HCEC 1CT (cell line): ENCODE measurements around the gene MLXIP.

Experiments
- DNase-seq: peaks from one replicate; pipeline ENCODE4 v3.0.0-alpha.2; 2017

Gene MLXIP

DNA sequence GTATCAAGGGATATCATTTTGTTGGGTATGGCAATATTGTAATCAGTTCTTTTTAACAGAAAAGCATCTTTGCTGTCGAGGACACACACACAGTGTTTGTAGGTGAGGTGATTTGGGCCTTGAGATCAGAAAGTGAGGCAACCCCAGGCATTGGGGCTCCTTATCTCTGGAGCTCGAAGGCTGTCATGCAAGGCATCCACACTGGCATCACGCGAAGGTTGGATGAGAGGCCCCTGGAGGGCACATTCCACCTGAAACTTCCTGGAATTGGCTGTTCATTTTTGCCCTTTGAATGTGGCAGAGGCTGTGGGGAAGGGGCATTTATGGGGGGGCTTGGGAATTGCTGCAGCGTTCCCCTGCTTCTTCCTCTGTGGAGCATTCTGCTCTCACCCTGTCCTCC lies 49.9 kb downstream of the MLXIP start:
- DNase-seq: no peak

DNA sequence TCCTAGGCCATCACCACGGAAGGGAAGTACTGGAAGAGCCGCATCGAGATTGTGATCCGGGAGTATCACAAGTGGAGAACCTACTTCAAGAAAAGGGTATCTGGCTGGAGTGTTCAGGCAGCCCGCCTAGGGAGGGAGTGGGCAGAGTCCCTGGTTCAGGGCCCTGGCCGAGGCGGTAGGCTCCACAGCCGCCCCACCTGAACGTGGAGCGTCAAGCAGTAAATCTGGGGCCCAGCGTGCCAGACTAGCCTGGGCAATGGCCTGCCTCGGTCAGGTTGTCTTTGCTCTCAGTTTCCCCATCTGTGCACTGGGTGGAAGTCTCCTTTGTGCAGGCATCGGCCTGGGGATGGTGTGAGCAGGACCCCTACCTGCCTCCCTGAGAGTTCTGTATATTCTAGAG lies 50.6 kb downstream of the MLXIP start:
- no peak for DNase-seq

DNA sequence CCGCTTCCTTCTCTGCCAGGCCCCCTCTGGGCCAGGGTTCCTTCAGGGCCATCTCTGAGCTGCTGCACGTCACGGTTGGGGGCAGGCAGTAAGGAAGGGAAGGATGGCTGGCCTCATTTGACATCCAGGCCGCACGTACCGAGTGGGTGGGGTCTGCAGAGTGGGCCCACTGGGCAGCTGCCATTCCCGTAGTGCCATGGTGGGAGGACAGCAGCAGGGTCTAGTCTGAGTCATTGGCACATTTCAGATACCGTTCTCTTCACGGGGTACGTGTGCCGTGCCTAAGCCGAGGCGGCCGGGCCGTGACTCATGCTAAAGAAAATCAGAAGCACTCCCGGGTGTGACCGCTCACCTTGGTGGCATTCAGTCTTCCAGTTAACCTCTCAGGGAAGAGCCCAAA lies 51.6 kb downstream of the MLXIP start:
- peak; percentile 51 for DNase-seq

DNA sequence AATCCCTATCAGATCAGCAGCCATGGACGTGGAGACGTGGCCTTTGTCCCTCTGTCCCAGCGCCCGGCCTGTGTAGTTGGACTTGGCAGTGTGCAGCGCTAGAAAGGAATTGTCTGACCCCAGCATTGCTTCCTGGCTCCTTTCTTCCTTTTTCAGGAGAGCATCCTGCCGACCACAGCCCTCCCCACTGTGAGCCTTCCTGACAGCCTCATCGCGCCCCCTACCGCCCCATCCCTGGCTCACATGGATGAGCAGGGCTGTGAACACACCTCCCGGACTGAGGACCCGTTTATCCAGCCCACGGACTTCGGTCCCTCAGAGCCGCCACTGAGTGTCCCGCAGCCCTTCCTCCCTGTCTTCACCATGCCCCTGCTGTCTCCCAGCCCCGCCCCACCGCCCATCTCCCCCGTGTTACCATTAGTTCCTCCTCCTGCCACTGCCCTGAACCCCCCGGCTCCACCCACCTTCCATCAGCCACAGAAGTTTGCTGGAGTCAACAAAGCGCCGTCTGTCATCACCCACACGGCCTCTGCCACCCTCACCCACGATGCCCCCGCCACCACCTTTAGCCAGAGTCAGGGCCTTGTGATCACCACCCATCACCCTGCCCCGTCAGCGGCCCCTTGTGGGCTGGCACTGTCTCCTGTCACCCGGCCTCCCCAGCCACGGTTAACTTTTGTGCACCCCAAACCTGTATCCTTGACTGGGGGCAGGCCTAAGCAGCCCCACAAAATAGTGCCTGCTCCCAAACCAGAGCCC lies 54.8 kb downstream of the MLXIP start:
- no peak for DNase-seq

DNA sequence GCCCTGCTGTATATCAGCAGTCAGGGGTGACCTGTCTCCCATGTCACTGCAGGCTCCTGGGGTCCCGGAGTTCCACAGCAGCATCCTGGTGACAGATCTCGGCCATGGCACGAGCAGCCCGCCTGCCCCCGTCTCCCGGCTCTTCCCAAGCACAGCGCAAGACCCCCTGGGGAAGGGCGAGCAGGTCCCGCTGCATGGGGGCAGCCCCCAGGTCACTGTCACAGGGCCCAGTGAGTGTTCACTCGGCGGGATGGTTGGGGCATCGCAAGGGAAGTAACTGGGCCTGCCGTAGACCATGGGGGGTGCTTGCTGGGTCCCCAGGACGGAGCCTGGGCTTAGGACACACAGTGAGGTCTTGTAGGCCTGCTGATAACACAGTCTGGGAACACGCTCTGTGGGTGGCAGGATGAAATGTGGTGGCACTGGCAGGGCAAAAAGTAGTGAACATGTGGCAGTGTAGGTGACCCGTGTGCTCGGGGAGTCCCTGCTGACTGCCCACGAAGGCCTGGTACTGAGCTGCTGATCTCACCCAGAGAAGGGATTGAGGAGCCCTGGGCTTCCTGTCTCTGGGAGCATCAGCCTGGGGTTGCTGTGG lies 57.0 kb downstream of the MLXIP start:
- no peak for DNase-seq

DNA sequence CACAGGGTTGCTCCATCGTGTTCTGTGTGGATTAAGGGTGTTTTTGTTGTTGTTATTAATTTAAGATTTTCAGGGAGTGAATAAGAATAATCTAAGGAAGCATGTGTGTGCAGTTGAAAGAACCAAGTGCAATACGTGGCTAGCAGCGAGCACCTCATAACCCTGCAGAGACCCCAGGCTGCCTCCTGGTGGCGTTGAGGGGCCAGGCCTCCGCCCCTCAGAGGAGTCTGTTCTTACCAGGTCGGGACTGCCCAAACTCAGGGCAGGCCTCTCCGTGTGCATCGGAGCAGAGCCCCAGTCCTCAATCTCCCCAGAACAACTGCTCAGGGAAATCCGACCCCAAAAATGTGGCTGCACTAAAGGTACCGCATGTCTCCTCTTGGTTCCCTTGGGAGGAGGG lies 58.7 kb downstream of the MLXIP start:
- DNase-seq: no peak

DNA sequence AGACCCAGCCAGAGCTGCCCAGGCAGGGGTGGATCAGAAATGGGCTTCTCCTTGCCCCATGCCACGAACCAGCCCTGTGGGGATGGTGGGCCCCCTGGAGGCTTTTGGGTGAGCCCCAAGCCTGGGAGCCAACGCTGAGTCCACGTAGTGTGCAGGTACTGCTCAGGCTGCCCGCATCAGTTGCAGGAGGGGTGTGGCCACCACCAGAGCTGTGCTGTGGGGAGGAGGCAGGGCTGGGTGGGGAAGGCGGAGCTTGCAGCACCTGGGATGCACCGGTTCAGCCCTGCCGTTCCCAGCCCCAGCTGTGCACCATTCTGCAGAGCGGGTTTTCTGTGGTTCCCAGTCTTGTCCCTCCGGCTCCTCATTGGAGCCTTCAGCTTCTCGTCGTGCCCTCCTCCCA lies 59.1 kb downstream of the MLXIP start:
- no peak for DNase-seq

DNA sequence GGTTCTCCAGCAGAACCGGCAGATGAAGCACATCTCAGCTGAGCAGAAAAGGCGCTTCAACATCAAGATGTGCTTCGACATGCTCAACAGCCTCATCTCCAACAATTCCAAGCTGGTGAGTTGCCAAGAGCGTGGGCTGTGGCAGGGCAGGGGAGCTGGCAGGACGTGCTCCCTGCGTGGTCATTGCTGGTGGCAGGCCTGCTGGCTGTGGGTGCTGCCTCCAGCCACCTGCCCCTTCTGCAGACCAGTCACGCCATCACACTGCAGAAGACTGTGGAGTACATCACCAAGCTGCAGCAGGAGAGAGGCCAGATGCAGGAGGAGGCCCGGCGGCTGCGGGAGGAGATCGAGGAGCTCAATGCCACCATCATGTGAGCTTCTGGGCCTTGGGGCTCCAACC lies 59.6 kb downstream of the MLXIP start:
- DNase-seq: no peak

DNA sequence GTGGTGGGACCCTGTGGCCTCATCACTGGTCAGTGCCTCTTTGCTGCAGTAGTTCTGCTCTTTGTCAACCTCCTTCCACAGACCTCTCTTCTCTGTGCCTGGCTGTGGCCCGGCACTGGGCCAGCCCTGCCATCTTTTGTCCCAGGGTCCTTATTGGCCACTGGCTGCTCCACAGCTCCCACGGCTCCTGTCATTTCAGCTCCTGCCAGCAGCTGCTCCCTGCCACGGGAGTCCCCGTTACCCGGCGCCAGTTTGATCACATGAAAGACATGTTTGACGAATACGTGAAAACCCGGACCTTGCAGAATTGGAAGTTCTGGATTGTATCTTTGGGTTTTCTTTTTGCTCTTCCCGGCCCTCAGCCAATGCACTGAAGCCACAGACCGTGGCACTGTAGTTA lies 60.1 kb downstream of the MLXIP start:
- DNase-seq: no peak

DNA sequence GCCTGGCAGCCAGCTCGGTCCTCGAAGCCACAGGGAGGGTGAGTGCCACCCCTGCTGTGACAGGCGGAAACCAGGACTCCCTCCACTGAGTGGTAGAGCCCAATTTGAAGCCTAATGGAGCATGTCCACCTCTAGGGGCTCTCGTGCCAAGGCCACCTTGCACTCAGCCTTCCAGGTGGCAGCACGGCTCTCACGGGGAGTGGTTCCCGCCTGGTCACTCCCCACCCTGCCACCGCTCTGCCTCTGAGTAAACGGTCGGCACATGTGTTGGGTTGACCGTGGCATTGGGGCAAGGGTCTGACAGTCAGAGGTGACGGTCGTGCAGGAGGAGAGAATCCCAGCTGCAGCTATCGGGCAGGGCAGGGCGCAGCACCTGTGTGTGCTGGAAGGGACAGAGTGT lies 60.7 kb downstream of the MLXIP start:
- no peak for DNase-seq

DNA sequence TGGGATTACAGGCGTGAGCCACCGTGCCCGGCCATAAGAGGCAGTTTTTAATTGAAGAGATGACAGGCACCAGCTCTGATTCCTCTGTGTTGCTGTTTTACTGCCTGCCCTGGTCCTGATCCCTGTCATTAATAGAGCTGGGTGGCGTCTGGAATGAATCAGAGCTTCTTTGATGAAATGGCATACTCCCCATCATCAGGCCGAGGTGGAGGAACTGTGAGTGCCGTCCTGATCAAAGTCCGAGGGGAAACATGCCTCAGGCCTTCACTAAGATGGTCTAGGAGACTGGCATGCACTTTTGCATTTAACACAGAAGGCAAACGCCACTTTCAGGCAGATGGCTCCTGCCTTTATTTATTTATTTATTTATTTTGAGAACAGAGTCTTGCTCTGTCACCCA lies 61.4 kb downstream of the MLXIP start:
- no peak for DNase-seq

DNA sequence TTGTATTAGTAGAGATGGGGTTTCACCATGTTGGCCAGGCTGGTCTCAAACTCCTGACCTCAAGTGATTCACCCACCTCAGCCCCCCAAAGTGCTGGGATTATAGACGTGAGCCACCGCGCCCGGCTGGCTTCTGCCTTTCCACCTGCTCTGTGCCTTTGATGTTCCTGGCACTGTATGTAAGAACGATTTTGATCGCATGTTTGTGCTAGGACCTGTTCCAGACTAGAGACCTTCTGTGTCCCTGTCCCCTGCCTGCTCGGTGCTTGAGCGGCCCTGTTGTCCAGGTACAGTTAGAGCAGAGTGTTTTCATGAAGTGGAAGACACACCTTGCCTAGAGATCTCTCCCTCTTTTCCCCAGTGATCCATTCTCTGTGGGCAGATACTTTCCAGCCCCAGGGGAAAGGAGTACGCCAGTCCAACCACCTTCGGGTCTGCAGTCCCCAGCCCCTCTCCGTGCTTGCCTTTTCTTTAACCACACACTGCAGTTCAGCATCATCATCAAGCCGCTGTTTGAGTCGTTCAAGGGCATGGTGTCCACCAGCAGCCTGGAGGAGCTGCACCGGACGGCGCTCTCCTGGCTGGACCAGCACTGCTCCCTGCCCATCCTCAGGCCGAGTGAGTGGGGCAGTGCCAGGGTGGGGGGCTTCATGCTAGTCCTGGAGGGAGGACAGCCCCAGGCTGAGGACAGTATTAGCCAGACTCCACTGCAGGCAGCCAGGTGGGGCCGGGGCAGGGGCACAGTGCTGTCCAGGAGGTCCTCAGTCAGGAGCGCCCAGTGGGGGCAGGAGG lies 62.1 kb downstream of the MLXIP start:
- no peak for DNase-seq

DNA sequence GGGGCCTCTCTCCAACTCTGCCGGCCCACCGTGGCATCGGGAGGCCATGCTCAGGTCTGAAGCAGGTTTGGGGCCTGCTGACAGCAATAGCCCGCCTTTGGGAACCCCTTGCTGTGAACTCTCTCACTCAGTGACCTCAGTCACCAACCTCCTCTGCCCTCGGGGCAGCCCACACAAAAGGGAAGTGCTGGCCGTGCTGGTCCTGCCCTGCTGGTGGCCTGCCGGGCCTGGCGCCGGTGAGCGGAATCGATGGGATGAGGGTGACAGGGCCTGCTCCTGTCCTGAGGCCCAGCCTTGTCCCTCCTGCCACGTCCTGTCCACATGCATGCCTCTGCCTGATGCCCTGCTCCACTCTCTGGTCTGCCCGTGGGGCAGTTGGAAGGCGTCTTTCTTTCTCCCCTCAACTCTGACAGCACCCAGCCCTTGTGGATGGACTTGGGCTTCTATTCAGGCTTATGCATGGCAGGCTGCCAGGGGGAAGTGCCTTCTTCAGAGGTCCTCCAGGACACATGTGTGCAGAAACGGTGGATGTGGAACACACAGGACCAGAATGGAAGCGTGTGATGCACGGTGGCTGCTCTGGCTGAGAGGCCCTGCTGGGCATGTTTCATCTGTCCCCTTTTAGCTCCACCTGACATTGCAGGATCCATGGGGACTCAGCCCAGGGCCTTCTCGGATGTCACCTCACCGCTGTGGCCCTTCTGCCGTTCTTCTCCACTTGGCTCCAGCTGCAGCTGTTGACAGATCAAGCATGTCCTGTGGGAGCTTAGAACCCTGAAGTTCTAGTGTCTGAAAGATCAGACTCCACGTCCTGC lies 63.6 kb downstream of the MLXIP start:
- no peak for DNase-seq

DNA sequence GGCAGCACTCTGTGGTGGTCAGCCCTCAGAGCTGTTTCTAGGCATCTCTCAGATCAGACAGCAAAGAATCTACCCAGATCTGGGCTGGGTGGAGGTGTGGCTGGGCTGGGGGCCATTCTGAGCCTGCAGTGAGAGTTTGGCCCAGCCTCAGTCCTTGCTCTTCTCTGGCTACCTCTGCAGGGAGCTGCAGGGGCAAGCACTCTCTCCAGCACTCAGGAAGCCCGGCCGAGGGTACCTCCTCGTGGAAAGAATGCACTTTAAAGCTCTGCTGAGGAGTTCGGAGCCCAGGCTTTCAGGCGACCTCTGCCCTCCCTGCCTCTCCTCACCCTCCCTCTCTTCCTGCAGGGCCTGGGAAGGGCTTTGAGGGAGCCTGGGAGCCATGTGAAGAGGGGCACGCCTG lies 64.3 kb downstream of the MLXIP start:
- no peak for DNase-seq

DNA sequence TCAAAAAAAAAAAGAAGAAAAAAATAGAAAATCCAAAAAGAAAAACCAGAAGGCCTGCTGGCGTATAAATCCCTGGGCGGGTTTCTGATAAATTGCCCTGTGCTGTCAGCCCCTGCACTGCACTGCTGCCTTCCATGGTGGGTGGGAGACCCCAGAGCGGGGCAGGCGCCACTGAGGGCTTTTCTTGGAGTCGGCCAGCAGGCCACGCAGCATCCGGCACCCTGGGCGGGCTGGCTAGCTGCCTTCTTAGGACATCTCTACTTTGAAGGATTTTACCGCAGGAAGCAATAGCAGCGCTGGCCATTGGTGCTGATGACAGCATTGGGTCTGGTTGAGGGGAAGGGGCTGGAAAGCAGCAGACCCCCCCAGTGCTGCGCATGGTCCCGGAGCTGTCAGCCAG lies 66.3 kb downstream of the MLXIP start:
- DNase-seq: no peak

DNA sequence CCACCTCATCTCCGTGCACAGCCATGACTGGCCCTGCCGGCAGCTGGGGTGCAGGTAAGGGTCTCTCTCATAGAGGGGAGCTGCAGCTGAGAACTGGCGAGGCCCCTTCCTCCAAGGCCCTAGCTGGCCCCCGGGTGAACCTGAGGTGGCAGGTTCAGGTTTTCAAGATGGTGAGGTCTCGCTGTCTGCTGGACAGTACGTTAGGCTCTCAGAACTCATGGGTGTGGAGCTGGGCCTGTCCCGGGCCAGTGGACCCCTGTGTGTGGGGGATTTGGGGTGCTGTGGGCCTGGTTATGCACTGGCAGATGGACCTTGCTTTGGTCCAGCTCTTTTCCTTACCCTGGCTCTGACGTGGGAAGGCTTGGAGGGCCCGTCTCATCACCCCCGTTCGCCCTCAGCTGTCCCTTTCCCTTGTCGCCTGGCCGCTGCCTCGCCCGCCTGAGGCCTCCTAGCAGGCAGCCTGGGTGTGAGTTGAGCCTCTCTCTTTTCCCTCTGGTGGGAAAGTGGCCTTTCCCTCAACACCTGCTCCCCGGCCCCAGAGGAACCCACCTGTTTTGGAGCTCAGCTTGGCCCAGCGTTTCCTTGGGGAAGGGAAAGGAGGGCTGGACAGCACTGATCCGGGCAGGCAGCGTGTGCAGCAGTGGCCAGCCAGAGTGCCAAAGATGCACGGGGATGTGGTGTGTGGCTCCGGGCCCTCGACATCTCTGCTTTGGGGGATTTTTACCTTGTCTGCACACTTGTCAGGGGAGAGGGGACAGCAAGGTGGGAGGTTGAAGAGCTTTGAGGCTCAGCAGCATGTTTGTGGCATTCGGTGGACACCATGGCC lies 67.2 kb downstream of the MLXIP start:
- DNase-seq: no peak

DNA sequence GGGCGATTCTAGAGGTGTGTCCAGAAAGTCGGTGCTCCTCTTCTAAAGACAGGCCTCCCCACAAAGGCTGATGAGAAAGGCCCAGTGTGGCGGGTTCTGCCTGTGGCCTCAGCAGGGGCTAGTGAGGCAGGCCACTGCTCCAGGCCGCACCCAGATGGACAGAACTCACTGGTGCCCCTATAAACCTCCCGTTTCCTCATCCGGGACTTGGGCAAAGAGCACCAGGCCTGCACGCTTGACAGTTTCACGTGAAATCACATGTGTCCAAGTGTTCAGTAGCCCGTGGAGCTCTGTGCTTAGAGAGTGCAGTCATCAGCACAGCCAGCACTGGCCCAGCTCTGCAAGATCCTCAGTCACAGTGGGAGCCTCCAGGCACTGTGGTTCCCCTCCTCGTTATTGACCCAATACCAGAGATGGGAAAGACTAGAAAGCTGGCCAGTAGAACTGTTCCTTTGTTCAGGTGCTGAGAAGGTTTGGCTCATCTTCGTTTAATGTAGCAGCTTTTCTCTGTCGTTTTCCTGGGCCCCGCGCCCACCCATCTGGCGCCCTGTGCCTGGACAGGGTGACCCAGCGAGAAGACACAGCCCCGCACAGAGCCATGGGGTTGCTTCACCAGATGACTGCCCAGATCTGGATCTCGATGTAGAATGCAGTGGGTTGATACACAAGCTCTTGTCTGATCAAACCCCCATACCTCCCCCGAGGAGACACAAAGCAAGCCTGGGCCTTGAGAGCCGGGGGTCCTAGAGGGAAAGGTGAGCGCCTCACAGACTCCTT lies 69.1 kb downstream of the MLXIP start:
- no peak for DNase-seq

DNA sequence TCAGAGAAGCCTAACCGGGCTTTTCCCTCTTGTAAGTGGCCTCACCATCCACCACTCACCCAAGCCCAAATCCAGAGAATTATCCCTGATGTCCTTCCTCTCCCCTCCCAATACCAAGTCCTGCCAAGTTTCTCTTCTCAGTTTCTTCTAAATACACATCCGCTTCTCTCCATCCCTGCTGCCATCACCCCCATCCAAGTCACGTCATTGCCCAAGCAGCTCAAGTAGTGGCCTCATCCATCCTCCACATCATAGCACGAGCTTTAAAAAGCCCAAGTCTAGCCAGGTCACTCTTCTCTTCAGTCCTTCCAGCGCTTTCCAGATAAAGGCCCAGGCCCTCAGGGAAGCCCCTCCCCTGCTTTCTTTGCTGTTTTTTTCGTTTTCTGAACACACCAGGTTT lies 70.1 kb downstream of the MLXIP start:
- peak; percentile 17 for DNase-seq

DNA sequence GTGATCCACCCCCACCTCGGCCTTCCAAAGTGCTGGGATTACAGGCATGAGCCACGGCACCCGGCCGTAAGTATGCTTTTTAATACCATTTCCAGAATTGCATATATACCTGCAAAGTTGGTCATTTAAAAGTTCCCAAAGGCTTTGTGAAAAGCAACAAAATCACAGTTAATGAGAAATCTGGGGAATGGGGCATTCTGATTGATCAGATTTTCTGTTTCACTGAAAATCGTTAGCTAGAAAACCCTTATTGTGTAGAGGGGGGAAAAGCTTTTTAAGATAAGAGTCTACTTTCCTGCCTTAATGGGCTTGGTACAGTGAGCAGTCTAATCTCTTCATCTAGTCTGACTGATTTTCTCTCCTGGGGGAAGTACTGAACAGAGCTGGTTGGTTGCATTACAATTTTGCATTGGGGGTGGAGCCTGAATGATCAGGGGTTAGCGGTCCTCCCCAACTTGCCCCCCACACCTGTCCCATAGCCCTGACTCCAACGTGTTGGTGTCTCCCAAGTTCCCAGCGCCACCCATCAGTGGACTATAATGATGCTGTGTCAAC lies 71.6 kb downstream of the MLXIP start:
- DNase-seq: no peak

DNA sequence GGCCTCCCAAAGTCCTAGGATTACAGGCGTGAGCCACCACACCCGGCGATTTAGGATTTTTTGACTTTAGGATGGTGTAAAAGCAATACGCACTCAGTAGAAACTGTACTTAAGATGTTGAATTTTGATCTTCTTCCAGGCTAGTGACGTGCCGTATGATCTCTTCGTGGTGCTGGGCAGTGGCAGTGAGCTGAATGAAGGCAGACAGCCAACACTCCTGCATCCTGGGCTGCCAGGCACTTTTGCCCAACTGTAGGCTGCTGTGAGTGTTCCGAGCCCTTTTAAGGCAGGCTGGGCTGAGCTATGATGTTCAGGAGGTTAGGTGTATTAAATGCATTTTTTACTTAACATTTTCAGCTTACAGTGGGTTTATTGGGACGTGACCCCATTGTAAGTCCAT lies 74.2 kb downstream of the MLXIP start:
- no peak for DNase-seq

DNA sequence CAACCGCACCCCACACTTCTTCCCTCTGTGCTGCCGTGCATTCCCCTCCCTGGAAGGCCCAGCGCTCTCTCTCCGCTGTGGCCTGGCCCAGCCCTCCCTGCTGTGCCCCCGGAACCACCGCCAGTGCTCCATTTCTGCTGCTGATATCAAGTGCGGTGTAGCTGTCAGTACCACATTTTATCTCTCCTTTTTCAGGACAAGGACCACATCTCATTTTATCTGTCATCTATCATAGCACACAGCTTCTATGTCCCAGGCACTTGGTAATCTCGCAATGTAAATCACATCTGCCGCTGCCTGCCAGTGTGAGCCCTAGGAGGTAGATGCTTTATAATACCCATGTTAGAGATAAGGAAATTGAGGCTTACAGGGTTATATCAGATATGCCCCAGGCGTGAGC lies 77.1 kb downstream of the MLXIP start:
- no peak for DNase-seq
